Frontal cortex (tissue), 4 donors: ENCODE data around the gene FASN. TPM values are rescaled to one million over a fixed set of nuclear protein-coding genes. Genes with fewer than 3 reads are reported as not detected.
A peak's percentile ranks its signal among the peaks of the same experiment; 100 is the strongest.

Experiments
- DNase-seq, 2 donors: peaks; one replicate each; pipeline ENCODE4 v3.0.0; 2012; ENCODE audit warnings: low spot score in 2 of 2
- FAIRE-seq: peaks from 2 replicates; lab custom pipeline; 2012; peaks lifted over from hg19 to GRCh38; lab: Jason Lieb, UNC
- total RNA-seq: library from RNA; depleted of rRNA; stranded (reverse); fragments of >200 nt; gene quantifications from one replicate; pipeline ENCODE4 v1.2.3, GENCODE V29; 2014
- donor health status: control.
- donor health status: control.
- donor health status: control.

Gene FASN
- total RNA-seq, 1 donor from 2014 or later = 92.1 TPM

DNA sequence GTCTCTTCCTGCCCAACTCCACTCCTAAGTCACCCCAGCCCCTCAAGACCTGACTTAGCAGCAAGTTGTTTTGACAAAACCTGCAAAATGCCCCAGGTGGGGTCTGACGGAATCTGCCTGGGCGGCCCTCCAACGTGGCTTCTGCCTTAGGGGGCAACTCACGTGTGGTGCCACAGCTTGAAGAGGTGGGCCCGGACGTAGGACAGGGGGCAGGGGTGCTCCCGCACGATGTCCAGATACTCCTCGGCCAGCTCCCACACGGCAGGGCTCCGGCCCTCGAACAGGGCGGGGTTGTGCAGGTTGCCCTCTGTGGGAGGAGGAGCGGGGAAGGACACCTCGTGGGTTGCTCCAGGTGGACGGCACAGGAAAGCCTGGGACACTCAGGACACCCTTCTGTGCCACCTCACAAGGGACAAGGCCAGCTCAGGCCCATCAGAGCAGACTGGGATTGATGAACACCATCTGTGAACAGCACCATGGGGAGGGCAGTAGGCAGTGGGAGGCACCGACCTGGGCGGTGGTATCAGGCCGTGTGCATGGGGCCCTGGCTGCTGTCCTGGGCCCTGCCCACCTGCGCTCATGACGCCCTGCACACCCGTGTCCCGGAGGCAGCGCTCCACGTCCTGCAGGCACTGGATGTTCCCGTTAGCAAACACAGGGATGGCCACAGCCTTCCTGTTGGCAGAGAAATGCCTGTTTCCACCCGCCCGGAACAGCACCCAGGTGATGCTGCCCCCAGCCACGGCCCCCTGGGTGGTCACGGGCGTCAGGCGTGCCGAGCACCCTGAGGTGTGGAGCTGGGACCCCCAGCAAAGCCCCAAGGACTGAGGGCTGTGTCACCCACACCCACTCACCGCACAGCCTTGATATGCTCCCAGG lies 36.8 kb downstream of the FASN start:
- FAIRE-seq (no peak), DNase-seq (no peak)

DNA sequence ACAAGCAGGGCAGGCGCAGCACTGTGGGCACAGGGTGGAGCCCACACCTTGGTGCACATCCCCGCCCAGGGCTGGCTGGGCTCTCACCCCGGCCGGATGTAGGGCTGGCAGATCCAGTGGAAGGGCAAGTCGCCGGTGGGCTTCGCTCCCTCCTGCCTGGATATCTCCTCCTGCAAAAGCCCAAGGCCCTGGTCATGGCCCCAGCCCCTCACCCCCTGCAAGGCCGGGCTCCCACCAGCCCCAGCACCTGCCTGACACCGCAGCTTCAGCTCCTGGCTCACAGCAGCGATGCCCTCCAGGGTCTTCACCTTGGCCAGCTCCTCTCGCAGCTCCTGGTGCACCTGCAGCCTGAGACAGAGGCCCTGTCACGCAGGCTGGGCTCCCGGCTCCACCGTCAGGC lies 37.4 kb downstream of the FASN start:
- FAIRE-seq = no peak
- no peak for DNase-seq

DNA sequence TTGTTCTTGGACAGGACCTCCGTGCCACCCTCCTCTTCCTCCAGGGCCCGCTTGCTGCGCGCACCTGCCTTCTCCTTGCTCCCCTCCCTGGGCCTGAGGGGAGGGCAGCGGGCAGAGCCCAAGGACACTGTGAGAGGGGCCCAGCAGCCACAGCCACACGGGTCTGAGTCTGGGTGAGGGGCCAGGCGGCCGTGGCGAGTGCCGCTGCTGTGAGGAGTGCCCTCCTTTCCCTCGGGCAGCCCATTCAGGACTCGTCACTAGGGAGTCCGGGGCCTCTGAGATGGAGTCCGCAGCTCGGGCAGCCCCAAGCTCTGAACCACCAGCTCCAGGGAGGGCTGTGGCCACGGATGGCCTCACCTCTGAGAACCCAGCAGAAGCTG lies 38.0 kb downstream of the FASN start:
- DNase-seq = no peak
- no peak for FAIRE-seq

DNA sequence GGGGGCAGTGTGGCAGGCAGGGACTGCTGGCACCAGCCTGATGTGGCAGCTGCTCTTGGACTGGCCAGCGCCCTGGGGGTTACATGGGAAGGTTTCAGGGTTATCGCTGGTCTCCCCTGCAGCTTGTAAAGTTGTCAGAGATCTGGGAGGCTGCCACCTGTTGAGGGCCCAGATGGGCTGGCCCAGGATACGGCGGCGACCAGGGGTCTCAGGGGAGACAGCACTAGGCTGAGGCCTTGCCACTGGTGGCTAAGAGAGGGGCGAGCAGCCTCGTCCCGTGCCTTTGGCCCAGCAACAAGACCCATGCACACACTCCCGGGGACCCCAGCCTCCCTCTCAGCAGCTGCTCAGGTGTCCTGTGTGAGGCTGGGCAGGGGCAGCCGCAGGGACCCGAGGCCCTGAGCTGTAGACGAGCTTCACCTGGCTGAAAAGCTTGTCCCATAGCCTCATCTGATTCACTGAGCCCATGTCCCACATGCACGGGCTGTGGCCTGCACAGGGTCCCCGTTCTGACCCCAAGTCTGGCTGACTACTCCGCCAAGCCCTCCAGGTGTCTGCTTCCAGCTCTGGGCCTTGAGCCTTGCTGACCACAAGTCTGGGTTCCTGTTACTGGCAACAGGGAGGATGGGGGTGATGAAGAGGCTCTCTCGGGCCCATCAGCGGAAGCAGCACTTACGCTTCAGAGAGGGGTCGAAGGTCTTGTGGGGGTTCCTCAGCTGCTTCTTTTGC lies 38.6 kb downstream of the FASN start:
- FAIRE-seq = no peak
- no peak for DNase-seq

DNA sequence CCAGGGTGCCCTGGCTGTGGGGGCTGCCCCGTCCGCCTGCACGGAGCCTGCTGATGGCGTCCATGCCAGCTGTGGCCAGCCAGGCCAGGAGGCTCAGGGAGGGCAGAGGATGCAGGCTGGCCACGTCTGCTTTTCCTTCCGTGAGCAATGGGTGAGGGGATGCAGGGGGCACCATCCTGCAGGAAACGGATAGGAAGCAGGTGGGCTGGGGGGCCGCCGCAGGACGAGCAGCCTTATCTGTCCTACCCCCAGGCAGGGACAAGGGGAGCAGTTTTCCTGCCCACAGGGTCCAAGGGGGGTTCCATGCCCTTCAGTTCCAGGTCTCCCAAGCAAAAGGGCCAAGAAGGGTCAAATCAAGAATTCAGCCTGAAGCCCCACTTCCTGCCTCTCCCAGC lies 39.2 kb downstream of the FASN start:
- no peak for FAIRE-seq
- DNase-seq = no peak

DNA sequence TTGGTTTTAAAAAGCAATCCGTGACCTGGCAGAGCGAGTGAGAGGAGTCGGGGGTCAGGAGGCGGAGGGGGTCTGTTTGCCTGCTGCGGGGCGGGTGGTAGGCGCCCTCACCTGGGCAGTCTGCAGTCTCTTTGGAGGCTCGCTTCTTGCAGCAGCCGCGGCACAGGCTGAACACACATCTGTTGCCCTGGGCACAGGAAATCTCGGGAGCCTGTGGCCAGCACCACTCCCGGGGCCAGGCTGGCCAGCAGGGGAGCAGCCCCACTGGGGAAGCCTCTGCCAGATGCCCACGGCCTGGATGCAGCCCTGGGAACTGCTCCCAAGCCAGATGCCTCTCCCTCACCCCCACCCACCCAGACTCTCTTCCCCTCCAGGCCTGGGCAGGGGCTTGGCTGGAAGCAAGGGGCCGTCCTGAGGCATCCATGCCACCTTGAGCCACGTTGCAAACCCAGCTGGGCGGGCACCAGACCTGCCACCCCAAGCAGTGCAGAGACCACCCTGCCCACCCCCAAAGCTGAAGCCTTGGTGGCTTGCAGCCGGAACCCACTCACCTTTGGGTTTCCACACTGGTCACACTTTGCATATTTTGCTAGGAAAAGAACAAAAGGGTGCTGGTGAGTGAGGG lies 39.7 kb downstream of the FASN start:
- FAIRE-seq (no peak), DNase-seq (no peak)

DNA sequence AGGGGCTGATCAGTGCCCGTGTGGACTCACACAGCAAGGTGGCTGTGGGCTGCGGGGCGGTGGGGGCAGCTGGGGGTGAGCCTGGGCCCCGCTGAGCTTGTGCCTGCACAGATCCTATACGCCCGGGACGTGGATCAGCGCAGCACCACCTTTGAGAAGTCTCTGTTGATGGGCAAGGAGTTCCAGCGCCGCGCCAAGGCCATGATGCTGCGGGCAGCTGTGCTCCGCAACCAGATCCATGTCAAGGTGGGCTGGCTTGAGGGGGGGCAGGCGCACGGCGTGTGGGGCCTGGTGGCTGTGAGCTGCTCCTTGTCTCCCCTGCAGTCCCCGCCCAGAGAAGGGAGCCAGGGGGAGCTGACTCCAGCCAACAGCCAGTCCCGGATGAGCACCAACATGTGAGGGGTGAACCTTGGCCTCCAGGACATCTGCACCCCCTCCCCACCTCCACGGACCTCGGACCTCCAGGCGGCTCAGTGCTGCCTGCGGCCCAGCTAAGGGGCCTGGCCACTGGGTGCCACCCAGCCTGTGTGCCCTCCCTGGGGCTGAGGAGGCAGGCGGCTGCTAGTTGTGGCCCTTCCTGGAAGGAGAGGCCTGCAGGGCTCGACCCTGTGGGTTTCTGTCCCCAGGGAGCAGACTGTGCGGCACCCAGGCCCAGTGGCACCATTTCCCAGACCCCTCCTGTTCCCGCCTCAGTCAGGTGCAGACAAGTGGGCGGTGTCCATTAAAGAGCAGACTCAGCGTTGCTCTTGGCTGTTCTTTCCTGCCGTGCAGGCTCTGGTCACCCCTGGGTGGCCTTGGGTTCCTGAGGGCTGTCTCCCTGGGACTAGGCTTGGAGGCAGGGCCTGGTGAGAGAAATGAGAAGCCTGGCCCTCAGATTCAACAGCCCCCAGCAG lies 41.1 kb downstream of the FASN start:
- FAIRE-seq = no peak
- no peak for DNase-seq

DNA sequence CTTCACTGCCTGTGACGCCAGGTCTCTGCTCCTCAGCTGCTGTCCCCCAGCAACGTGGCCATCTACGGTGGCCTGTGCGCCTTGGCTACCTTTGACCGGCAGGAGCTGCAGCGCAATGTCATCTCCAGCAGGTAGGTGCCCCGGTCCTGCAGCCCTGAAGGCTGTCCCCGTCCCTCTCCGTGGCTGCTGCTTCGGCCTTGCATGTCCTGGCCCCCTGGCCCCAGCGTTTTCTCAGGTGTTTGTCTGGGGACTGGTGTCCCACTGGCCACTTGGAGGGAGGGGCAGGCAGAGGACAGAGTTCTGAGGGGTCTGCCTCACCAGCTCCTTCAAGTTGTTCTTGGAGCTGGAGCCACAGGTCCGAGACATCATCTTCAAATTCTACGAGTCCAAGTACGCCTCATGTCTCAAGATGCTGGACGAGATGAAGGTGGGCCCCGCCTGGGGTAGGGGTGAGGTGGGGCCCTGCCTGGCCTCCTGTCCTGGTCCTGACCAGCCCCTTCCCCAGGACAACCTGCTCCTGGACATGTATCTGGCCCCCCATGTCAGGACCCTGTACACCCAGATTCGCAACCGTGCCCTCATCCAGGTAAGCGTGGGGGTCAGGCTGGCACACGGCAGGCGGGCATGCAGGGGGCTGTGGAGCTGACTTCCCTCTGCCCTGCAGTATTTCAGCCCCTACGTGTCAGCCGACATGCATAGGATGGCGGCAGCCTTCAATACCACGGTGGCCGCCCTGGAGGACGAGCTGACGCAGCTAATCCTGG lies 41.9 kb downstream of the FASN start:
- no peak for FAIRE-seq

DNA sequence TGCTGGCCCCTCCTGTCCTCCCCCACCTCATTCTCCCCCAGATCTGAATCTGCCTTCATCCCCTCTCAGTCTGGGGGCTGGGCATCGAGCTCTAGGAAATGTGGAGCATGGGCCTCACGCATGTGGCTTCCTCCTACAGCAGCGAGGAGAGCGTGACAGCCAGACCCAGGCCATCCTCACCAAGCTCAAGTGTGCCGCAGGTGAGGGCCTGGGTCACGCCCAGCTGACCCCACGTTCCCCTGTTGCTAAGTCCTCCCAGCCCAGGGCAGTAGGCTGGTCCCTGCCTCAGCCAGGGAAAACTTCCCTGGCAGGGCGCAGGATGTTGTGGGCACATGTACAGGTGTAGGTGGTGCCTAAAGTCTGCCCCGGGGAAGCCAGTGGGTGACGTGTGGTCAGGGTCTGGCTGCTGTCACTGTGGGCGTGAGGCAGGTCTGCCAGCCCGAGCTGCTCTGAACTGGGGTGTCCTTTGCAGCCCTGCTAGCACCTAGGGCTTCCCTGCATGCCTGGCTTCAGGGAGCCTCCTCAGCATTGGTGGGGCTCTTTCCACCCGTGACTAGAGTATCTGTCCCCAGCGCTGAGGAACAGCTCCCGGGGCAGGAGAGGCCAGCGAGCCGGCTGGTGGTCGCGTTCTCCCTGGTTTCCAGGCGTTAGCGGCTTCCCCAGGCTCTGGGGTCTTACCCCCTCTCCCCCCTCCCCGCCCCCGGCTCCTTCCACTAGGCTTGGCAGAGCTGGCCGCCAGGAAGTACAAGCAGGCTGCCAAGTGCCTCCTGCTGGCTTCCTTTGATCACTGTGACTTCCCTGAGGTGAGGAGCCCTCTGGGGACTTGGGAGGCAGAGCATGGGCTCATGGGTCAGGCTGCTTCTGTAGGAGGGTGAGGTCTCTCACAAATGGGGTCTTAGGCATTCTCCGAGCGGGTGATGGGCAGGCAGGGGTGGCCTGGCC lies 42.7 kb downstream of the FASN start:
- DNase-seq (no peak), FAIRE-seq (no peak)

More for the DNA sequence above, 41.9 kb downstream of the FASN start:
- no peak for DNase-seq

DNA sequence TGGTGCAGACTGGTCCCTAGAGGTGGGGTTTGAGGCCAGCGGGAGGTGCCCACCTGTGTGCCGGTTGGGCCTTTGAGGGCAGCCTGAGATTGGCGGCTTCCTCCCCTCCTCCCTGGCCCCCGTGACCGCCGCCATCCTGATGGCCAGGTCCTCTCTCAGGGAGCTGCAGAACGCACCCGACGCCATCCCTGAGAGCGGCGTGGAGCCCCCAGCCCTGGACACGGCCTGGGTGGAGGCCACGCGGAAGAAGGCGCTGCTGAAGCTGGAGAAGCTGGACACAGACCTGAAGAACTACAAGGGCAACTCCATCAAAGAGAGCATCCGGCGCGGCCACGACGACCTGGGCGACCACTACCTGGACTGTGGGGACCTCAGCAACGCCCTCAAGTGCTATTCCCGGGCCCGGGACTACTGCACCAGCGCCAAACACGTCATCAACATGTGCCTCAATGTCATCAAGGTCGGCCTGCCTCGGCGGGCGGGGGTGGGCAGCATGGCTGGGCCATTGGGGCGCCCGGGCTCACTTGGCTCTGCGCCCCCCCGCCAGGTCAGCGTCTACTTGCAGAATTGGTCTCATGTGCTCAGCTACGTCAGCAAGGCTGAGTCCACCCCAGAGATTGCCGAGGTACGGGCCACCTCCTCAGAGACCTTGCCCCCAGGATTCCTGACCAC lies 43.5 kb downstream of the FASN start:
- FAIRE-seq (no peak), DNase-seq (no peak)

DNA sequence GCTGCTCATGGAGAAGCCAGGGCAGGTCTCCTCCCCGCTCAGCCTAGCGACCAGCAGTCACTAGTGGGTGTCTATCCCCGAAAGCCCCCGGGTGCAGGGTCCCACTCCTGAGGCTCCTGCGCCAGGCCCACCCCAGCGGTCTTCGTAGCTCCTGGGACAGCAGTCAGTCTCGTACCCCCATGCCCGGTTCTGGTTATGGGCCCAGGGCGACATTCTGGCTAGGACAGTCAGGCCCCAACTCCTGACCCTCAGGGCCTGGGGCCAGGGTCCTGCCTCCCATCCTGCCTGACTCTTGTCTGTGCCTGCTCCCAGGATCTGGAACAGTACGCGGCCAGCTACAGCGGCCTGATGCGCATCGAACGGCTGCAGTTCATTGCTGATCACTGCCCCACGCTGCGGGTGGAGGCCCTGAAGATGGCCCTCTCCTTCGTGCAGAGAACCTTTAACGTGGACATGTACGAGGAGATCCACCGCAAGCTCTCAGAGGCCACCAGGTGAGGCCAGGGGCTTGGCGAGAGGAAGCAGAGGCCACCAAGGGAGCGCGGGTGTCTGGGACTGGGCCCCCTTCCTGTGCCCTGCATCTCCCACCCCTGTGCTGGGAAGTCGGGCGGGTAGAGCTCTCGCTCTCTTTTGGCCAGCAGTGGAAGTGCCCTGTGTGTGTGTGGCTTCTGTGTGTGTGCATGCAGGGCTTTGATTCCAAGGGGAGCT lies 44.3 kb downstream of the FASN start:
- no peak for DNase-seq
- FAIRE-seq = no peak

DNA sequence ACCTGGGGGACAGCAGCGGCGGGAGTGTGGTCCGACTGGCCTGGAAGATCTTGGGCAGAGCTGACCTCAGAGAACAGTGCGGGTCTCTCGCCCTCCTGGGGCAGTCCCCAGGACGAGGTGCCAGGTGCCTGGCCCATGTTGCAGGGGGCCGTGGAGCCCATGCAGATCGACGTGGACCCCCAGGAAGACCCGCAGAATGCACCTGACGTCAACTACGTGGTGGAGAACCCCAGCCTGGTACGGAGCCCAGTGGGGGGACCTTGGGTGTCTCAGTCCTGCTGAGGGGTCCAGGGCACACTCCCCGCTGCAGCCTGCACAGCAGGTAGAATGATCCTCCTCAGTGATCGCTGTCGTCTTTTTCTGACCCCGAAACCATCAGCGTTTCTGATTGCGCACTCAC lies 44.9 kb downstream of the FASN start:
- FAIRE-seq = no peak
- no peak for DNase-seq

DNA sequence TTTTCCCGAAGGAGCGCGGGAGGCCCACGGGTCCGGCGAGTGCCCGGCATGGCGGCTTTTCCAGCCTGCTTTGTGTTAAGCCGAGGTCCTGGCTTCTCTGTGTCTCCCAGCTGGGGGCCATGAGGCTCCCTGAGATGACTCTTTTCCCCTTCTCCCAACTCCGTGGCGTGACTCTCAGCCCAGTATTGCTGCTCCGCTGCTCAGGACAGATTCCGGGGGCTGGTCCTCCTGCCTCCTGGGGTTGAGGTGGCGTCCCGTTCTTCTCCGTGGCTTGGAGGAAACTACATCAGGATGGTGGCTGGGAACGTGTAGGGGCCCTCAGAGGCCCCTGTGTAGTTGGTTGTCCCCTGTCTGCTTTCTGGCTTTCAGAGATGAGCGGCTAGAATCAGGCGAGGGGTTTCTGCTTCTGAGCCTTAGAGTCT lies 45.4 kb downstream of the FASN start:
- DNase-seq = no peak
- FAIRE-seq = no peak

DNA sequence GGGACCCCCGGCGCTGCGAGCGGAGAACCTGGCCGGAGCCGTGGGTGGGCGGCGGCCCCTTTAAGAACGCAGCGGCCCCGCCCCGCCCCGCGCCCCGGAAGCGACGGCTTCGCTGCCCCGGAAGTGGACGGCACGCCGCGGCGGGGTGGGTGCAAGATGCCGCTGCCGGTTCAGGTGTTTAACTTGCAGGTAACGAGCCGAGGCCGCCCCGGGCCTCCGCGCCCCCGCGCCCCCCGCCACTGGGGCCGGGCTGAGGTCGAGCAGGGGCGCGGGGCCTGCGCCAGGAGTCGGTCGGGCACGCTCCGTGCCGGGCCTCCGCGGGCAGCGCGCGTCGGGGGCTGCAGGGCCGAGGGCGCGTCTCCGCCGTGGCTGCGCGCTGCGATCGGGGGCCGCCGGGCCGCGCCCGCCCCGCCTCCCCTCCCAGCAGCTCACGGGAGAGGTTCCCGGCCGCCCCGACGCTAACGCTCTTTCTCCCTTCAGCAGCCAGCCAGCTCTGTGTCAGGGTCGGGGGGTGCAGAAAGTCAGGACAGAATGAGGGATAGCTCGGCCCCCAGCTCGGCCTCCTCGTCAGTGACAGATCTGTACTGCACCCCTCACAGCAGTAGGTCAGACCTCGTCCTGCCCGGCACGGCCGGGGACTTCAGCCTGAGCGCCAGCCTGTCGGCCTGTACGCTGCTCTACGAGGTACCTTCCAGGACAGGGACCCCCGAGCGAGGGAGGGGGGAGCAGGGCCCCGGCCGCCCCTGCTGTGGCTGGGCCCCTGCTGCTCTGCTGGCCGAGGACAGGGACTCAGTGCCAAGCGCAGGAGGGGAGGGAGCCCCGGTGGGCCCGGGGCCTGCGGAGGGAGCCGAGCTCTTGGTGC lies 46.0 kb downstream of the FASN start, which contains the start of the genes GPS1 and RFNG:
Gene GPS1, plus strand, starts transcription at position 123 of the 862 bp plus-strand sequence. Its CDS starts 34 bp downstream, at position 157.
Gene RFNG, minus strand, starts transcription at position 36 of the 862 bp plus-strand sequence. CDS start 45 bp downstream, outside the sequence.
- FAIRE-seq (no peak), DNase-seq (peak; percentile 98 to 99)

DNA sequence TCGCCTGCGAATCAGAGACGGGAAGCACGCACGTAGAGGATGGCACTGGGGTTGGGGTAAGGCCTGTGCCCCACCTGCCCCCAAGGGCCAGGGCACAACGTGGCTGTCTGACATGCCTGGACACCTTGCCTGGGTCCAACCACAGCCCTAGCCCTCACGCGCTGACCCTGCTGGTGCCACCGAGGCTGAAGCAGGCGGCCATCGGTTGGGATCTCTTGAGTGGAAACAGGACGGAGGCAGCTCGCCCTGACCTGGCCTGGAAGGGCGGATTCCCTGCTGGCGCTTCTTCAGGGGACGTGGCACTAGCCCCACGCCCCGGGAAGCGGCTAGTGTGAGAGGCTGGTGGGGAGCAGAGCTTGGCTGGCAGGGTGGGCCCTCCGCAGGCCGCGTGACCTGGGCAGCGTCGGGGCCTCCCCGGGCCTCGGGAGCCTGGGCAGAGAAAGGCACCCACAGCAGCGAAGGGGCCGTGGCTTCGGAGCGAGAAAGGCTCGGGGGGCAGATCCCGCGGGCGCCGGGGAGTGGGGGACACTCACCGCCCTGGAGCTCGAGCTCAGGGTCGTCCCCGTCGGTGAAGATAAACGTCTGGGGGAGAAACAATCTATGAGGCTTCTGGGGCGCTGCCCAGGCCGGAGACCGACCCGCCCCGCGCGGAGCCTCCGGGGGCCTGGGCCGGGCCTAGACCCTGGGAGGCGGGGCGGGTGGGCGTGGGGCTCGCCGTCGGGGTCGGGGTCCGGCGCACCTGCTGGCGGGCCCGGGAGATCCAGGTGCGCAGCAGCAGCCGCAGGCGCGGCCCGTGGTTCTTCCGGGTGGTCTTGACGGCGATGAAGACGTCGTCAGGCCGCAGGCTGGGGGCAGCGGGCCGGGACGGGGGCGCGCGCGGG lies 47.0 kb downstream of the FASN start:
- FAIRE-seq (no peak), DNase-seq (peak in 1 of 2 donors; percentile 53)
